Stimulated activated CD4-positive, alpha-beta T cell treated with anti-CD3 and anti-CD28 coated beads, Interleukin-12 subunit alpha, Interleukin-12 subunit beta, amount 100 ng/mL, for 48 hours (primary cell): ENCODE data around the gene INPP5D.
"Not testable (repeated sequence)": the region's sequence is repeated elsewhere in the genome, so short reads cannot be mapped to it uniquely, and the experiment has no call there.

Source experiments
- DNase-seq, 3 donors: peaks; one replicate each; pipeline ENCODE4 v3.0.0-alpha.2; 2020; ENCODE audit warnings: low read depth in 2 of 3, low spot score in 1 of 3

Gene INPP5D

GRCh38 chr2:233059797-233060500 is at the start of gene INPP5D:
INPP5D (plus strand) TSS chr2:233060342; CDS start chr2:233060479, 137 bp downstream.
- peak in 2 of 3 donors; percentile 52 to 53 for DNase-seq

- no peak for DNase-seq
Observed at GRCh38 chr2:233010569-233011267, 49.4 kb upstream of the INPP5D start.

- DNase-seq, result no peak
Observed at GRCh38 chr2:233011268-233011650, 48.9 kb upstream of the INPP5D start.

GRCh38 chr2:233011702-233012131 is 48.4 kb upstream of the INPP5D start:
- DNase-seq, result no peak

- DNase-seq, result no peak
Observed at GRCh38 chr2:233012301-233012971, 47.7 kb upstream of the INPP5D start.

- DNase-seq, result no peak
Observed at GRCh38 chr2:233013027-233013461, 47.1 kb upstream of the INPP5D start, which contains the start of gene NGEF. NGEF (minus strand) TSS chr2:233013256; CDS start chr2:232974890, 38,366 bp downstream.

- DNase-seq, result no peak
Observed at GRCh38 chr2:233013650-233014049, 46.5 kb upstream of the INPP5D start.

- no peak for DNase-seq
Observed at GRCh38 chr2:233015019-233015645, 45.0 kb upstream of the INPP5D start.

GRCh38 chr2:233017947-233018346 is 42.2 kb upstream of the INPP5D start:
- DNase-seq, result no peak

- DNase-seq, result not testable (repeated sequence)
Observed at GRCh38 chr2:233019610-233020009, 40.5 kb upstream of the INPP5D start.

- no peak for DNase-seq
Observed at GRCh38 chr2:233020454-233020853, 39.7 kb upstream of the INPP5D start.

GRCh38 chr2:233021771-233022170 is 38.4 kb upstream of the INPP5D start:
- no peak for DNase-seq

GRCh38 chr2:233022561-233022960 is 37.6 kb upstream of the INPP5D start:
- DNase-seq, result no peak

GRCh38 chr2:233023007-233023760 is 37.0 kb upstream of the INPP5D start:
- no peak for DNase-seq

GRCh38 chr2:233023761-233024410 is 36.3 kb upstream of the INPP5D start:
- no peak for DNase-seq

GRCh38 chr2:233025706-233026105 is 34.4 kb upstream of the INPP5D start:
- no peak for DNase-seq

- no peak for DNase-seq
Observed at GRCh38 chr2:233026198-233026813, 33.8 kb upstream of the INPP5D start.

- no peak for DNase-seq
Observed at GRCh38 chr2:233029321-233029720, 30.8 kb upstream of the INPP5D start.

- no peak for DNase-seq
Observed at GRCh38 chr2:233031556-233032500, 28.3 kb upstream of the INPP5D start.
